Neural cell (in vitro differentiated cells): ENCODE results near the gene FAM53A. TPM values are rescaled to one million over a fixed set of nuclear protein-coding genes. Genes with fewer than 3 reads are reported as not detected.

Experiments
- H2AFZ ChIP-seq: fragments of 200-600, 300-800 bp; sonication (generic), shearing (Covaris generic); 2 replicates; pipeline ENCODE4 v1.6.0; 2014; ENCODE audit warnings: low read depth, mild to moderate bottlenecking, antibody characterized with exemption, low read length, moderate library complexity
- H3F3A ChIP-seq: fragments of 200-600 bp; shearing (Covaris generic); 2 replicates; pipeline ENCODE4 v1.6.1; 2016; ENCODE audit warnings: mild to moderate bottlenecking, moderate library complexity, mixed read lengths, antibody characterized with exemption, low read length; ENCODE audit not compliant: insufficient read depth, poor library complexity, severe bottlenecking
- H3K27ac ChIP-seq: fragments of 200-600, 300-800 bp; sonication (generic), shearing (Covaris generic); 2 replicates; pipeline ENCODE4 v1.5.1; 2014; ENCODE audit warnings: mild to moderate bottlenecking, low read length, moderate library complexity
- H3K27me3 ChIP-seq: fragments of 300-800, 200-600 bp; sonication (generic), shearing (Covaris generic); 2 replicates; pipeline ENCODE4 v1.6.0; 2014; ENCODE audit warnings: mild to moderate bottlenecking, low read depth, low read length, moderate library complexity; ENCODE audit not compliant: insufficient read depth
- H3K36me3 ChIP-seq: fragments of 300-800, 200-600 bp; sonication (generic), shearing (Covaris generic); 2 replicates; pipeline ENCODE4 v1.5.1; 2014; ENCODE audit warnings: mild to moderate bottlenecking, antibody characterized with exemption, low read length, moderate library complexity; ENCODE audit not compliant: insufficient read depth
- H3K4me2 ChIP-seq: fragments of 300-800, 200-600 bp; sonication (generic), shearing (Covaris generic); 2 replicates; pipeline ENCODE4 v1.6.0; 2014; ENCODE audit warnings: mild to moderate bottlenecking, low read length
- H3K4me3 ChIP-seq: fragments of 300-800, 200-600 bp; sonication (generic), shearing (Covaris generic); 2 replicates; pipeline ENCODE4 v1.5.1; 2014; ENCODE audit warnings: mild to moderate bottlenecking, low read length, moderate library complexity
- H3K79me2 ChIP-seq: fragments of 200-600 bp; shearing (Covaris generic); replicated peaks from 2 replicates; pipeline ENCODE4 v1.6.0; 2014; ENCODE audit warnings: mild to moderate bottlenecking, low read length, moderate library complexity; ENCODE audit not compliant: insufficient read depth
- H3K9ac ChIP-seq: fragments of 300-800, 200-600 bp; sonication (generic), shearing (Covaris generic); 2 replicates; pipeline ENCODE4 v1.6.1; 2016; ENCODE audit warnings: mild to moderate bottlenecking, low read length, mixed read lengths
- H3K9me2 ChIP-seq: fragments of 200-600 bp; shearing (Covaris generic); 2 replicates; pipeline ENCODE4 v1.6.1; 2016; ENCODE audit warnings: mild to moderate bottlenecking, low read length, mixed read lengths; ENCODE audit not compliant: insufficient read depth
- H3K9me3 ChIP-seq: fragments of 200-600, 300-800 bp; sonication (generic), shearing (Covaris generic); 2 replicates; pipeline ENCODE4 v1.6.1; 2016; ENCODE audit warnings: mild to moderate bottlenecking, mixed run types, low read length, moderate library complexity, mixed read lengths
- H4K20me1 ChIP-seq: fragments of 200-600 bp; shearing (Covaris generic); 2 replicates; pipeline ENCODE4 v1.6.1; 2016; ENCODE audit warnings: mild to moderate bottlenecking, mixed run types; ENCODE audit not compliant: insufficient read depth
- CTCF ChIP-seq: fragments of 450-650 bp; IDR thresholded peaks from 2 replicates; pipeline ENCODE4 v1.5.1; 2014; ENCODE audit warnings: antibody characterized with exemption, mild to moderate bottlenecking, moderate library complexity; ENCODE audit not compliant: poor library complexity, severe bottlenecking
- EP300 ChIP-seq: fragments of 450-650 bp; conservative IDR thresholded peaks from 2 replicates; pipeline ENCODE4 v1.6.1; 2014; ENCODE audit warnings: antibody characterized with exemption, mild to moderate bottlenecking, moderate library complexity; ENCODE audit not compliant: poor library complexity, severe bottlenecking
- EZH2 ChIP-seq: fragments of 200-600, 300-800 bp; shearing (Covaris generic), sonication (generic); IDR thresholded peaks from 2 replicates; pipeline ENCODE4 v1.6.1; 2014; ENCODE audit warnings: antibody characterized with exemption, low read length, borderline replicate concordance, mild to moderate bottlenecking; ENCODE audit not compliant: insufficient read depth, poor library complexity, severe bottlenecking
- MXI1 ChIP-seq: fragments of 450-650 bp; conservative IDR thresholded peaks from 2 replicates; pipeline ENCODE4 v1.6.1; 2014; ENCODE audit warnings: antibody characterized with exemption, mild to moderate bottlenecking; ENCODE audit not compliant: poor library complexity, severe bottlenecking
- POLR2AphosphoS5 ChIP-seq: IDR thresholded peaks from 2 replicates; pipeline ENCODE4 v1.6.1; 2012
- RAD21 ChIP-seq: fragments of 450-650 bp; conservative IDR thresholded peaks from 2 replicates; pipeline ENCODE4 v1.6.1; 2014; ENCODE audit warnings: antibody characterized with exemption, mild to moderate bottlenecking, moderate library complexity
- REST ChIP-seq: IDR thresholded peaks from 2 replicates; pipeline ENCODE4 v1.6.1; 2012; ENCODE audit warnings: borderline replicate concordance
- SMC3 ChIP-seq: fragments of 450-650 bp; conservative IDR thresholded peaks from 2 replicates; pipeline ENCODE4 v1.6.1; 2014; ENCODE audit warnings: antibody characterized with exemption, mild to moderate bottlenecking, moderate library complexity; ENCODE audit not compliant: poor library complexity
- TAF1 ChIP-seq: IDR thresholded peaks from 2 replicates; pipeline ENCODE4 v1.6.1; 2012; ENCODE audit warnings: low read depth
- polyA plus RNA-seq: library from polyadenylated mRNA; depleted of rRNA; stranded (reverse); fragments of >200 nt; gene quantifications from 2 replicates; pipeline ENCODE4 v1.2.3, GENCODE V29; 2014

FAM53A gene
- polyA plus RNA-seq, 1 donor from 2014 or later, result not detected

DNA sequence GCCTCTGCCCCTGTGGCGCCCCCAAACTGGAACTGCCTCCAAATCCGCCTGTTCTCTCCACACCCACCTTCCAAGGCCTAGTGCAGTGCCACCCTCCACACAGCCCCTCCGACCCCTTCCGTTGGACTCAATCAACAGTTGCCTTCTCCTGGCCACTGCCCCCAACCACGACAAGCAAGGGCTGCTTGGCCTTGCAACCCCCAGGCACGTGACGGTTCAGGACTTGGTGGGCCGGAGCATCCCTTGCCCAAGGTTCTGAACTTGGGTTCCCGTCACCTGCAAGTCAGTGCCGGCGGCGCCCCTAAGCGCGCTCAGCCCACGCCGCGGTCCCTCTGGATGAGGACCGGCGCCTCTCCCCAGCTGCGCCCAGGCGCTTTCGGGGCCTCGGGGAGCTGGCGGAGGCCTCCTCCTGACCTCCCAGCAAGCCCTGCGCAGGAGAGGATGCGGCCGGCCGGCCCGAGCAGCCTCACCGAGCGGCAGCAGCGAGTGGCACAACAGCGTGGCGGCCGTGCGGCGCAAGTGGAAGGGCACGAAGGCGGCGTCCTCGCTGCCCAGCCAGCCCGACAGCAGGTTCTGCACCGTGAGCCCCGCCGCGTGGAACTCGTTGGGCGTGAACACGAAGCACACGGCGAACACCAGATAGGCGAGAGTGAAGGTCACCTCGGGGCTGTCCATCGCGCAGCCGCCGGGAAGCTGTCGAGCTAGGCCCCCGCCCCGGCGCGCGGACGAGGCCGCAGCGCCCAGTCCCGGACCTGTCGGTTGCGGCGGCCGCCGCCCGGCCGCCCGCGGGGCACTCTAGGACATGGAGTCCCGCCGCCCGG, 36.3 kb upstream of the FAM53A start:
- Histone ChIP-seq H3K79me2 (peaks cover 20% of the 10 kb centered on the region), H3K27me3 (no peaks in the 10 kb centered on the region), H3K4me3 (peak overlapping the region; percentile 95), H3K9ac (peak overlapping the region; percentile 74), H3K36me3 (no peaks in the 10 kb centered on the region), H3K9me2 (no peaks in the 10 kb centered on the region), H4K20me1 (no peaks in the 10 kb centered on the region), H3K27ac (peak overlapping the region; percentile 52), H2AFZ (peak overlapping the region; percentile 56), H3F3A (no peaks in the 10 kb centered on the region), H3K4me2 (peak overlapping the region; percentile 62), H3K9me3 (no peaks in the 10 kb centered on the region)
- peak; percentile 38 for TF ChIP-seq TAF1
- TF ChIP-seq EZH2, result no peak
- TF ChIP-seq POLR2AphosphoS5, result peak; percentile 28
- no peak for TF ChIP-seq CTCF
- no peak for TF ChIP-seq SMC3
- peak; percentile 62 for TF ChIP-seq MXI1

DNA sequence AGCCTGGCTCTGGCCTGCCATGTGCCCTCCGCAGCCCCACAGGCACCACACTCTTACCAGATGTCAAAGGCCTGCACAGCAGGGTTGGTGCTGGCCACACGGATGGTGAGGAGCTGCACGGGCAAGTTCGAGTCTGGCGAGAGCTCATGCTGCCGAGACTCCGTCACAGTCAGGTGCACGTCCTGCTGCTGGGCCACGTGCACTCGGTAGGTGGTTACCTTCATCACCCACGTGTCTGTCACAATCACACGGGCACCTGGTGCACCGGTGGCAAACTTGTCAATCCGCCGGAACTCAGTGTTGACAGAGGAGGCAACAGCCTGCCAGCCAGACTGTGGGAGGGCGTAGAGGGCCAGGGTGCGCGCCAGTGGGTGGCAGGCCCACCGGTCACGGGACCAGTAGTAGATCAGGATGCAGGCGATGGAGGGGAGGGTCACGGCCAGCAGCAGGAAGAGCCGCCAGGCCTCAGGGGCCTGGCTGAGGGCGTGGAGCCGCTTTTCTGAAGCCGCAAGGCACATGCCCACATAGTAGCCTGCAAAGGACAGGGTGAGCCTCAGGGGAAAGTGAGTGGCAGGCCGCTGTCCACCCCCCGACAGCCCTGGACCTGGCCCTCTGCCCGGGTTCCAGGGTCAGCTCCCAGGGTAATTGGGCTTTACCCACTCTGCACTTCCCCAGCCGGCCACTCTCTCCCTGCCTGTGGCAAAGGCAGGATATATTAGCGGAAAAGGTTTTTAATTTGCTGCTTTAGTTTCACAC, 34.2 kb upstream of the FAM53A start:
- Histone ChIP-seq H3K27ac (no peak overlapping the region), H3K9me3 (no peaks in the 10 kb centered on the region), H3K27me3 (no peaks in the 10 kb centered on the region), H3K36me3 (no peaks in the 10 kb centered on the region), H3K4me3 (no peak overlapping the region), H2AFZ (no peak overlapping the region), H3F3A (no peaks in the 10 kb centered on the region), H3K4me2 (no peak overlapping the region), H4K20me1 (no peaks in the 10 kb centered on the region), H3K9me2 (no peaks in the 10 kb centered on the region), H3K9ac (no peak overlapping the region), H3K79me2 (peaks cover 20% of the 10 kb centered on the region)
- TF ChIP-seq RAD21 (no peak), EZH2 (no peak), TAF1 (no peak)

DNA sequence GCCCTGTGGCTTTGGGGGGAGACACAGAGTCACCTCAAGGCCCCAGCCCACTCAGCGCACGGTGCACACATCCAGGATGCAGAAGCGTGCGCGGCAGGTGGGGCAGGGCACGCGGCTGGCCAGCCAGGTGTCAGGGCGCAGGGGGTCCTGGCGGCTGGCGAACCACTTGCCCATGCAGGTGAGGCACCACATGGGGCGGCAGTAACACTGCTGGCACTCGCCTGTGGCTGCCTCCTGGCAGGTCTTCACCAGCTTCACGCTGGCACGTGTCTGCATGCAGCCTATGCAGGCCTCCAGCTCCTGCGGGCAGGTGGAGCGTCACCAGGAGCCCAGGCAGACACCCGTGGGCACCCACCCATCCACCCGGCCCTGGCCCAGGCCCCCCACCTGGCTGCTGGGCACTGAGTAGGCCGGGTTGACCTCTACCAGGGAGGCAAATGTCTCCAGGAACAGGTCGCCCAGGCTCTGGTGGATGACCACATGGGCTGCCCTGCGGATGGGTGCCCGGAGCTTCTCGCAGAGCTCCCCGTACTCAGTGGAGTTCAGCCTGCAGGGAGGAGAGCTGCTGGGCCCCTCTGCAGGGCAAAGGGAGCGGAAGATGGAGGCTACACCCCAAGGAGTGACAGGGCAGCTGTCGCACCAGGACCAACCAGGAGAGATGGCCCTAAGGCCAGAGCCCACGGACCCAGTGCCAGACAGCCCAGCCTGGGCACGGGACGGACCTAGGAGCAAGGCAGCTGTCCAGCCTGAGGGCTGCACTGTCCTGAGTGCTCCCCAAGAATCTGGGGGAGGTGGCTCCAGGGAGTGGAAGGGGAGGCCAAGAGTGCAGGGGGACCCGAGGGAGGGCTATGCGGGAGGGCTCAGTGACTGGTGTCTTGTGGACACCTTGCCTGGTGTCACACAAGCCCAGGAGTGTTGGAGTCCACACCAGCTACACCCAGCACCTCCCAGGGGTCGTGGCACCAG, 33.3 kb upstream of the FAM53A start:
- Histone ChIP-seq H3K4me3 (no peak overlapping the region), H4K20me1 (no peaks in the 10 kb centered on the region), H3F3A (no peaks in the 10 kb centered on the region), H3K9me2 (no peaks in the 10 kb centered on the region), H3K9me3 (no peaks in the 10 kb centered on the region), H3K79me2 (peaks cover 14% of the 10 kb centered on the region), H3K36me3 (no peaks in the 10 kb centered on the region), H3K4me2 (no peak overlapping the region), H3K27me3 (no peaks in the 10 kb centered on the region), H3K9ac (no peak overlapping the region), H3K27ac (no peak overlapping the region), H2AFZ (no peak overlapping the region)
- TF ChIP-seq EP300 (no peak), SMC3 (no peak), REST (no peak), RAD21 (no peak)
